ENCODE results near the gene PTPRN2. TPM values are rescaled to one million over a fixed set of nuclear protein-coding genes. Genes with fewer than 3 reads are reported as not detected.

Gene PTPRN2
- total RNA-seq, 1 experiment from 2014 or later = 0.11 TPM

GRCh38 chr7:157570531-157571200, 1017.0 kb downstream of the PTPRN2 start:
- intact Hi-C loops (cut with micrococcal nuclease; ENCODE audit: unreplicated experiment) = no loop called here
- H3K36me3 ChIP-seq (ENCODE audit: insufficient read depth, low read length, poor library complexity, severe bottlenecking) = no peaks in the 10 kb centered on the region
- H3K27me3 ChIP-seq (replicated peaks; ENCODE audit: insufficient read depth, low read depth, low read length, poor library complexity) = peaks cover 5% of the 10 kb centered on the region
- H3K4me1 ChIP-seq (ENCODE audit: insufficient read depth, low read length, poor library complexity, severe bottlenecking) = peaks cover 11% of the 10 kb centered on the region
- H3K9me3 ChIP-seq (ENCODE audit: low read depth, low read length, poor library complexity, severe bottlenecking) = no peaks in the 10 kb centered on the region
- H3K4me3 ChIP-seq (ENCODE audit: low read depth, low read length, poor library complexity, severe bottlenecking) = no peak overlapping the region
- no peak overlapping the region for H3K27ac ChIP-seq (ENCODE audit: low read depth, low read length, poor library complexity, severe bottlenecking)
- no TSS peak for BruUV-seq (replicated peaks)
- no peak for TF ChIP-seq CTCF (conservative IDR thresholded peaks at IDR 0.05; ENCODE audit: low read depth, low read length)
- no peak for TF ChIP-seq EZH2 (IDR thresholded peaks at IDR 0.05; ENCODE audit: borderline replicate concordance, low read depth, low read length, poor library complexity, severe bottlenecking)
- ChIA-PET POLR2A (ENCODE audit: low non-redundant PET) (interaction anchor here (0.7 kb wide), 1 partner anchor 344 kb away, joined by 8 read pairs; no protein-coding TSS in a partner anchor), CTCF (no interaction called here)
- no peak for DNase-seq (ENCODE audit: low spot score)

GRCh38 chr7:157569967-157570366, 1017.7 kb downstream of the PTPRN2 start:
- POLR2A ChIA-PET (ENCODE audit: low non-redundant PET) = no interaction called here
- no peaks in the 10 kb centered on the region for H3K36me3 ChIP-seq (ENCODE audit: insufficient read depth, low read length, poor library complexity, severe bottlenecking)
- intact Hi-C loops (cut with micrococcal nuclease; ENCODE audit: unreplicated experiment) = no loop called here
- no peak overlapping the region for H3K27ac ChIP-seq (ENCODE audit: low read depth, low read length, poor library complexity, severe bottlenecking)
- CTCF ChIA-PET = no interaction called here
- DNase-seq (ENCODE audit: low spot score) = no peak
- H3K9me3 ChIP-seq (ENCODE audit: low read depth, low read length, poor library complexity, severe bottlenecking) = no peaks in the 10 kb centered on the region
- BruUV-seq (replicated peaks) = no TSS peak
- H3K27me3 ChIP-seq (replicated peaks; ENCODE audit: insufficient read depth, low read depth, low read length, poor library complexity) = no peaks in the 10 kb centered on the region
- no peak for TF ChIP-seq CTCF (conservative IDR thresholded peaks at IDR 0.05; ENCODE audit: low read depth, low read length)
- peaks cover 7% of the 10 kb centered on the region for H3K4me1 ChIP-seq (ENCODE audit: insufficient read depth, low read length, poor library complexity, severe bottlenecking)
- no peak overlapping the region for H3K4me3 ChIP-seq (ENCODE audit: low read depth, low read length, poor library complexity, severe bottlenecking)

GRCh38 chr7:157568770-157569584, 1018.6 kb downstream of the PTPRN2 start:
- H3K27me3 ChIP-seq (replicated peaks; ENCODE audit: insufficient read depth, low read depth, low read length, poor library complexity) = no peaks in the 10 kb centered on the region
- H3K27ac ChIP-seq (ENCODE audit: low read depth, low read length, poor library complexity, severe bottlenecking) = no peak overlapping the region
- ChIA-PET CTCF (no interaction called here), POLR2A (ENCODE audit: low non-redundant PET) (no interaction called here)
- BruUV-seq (replicated peaks) = no TSS peak
- TF ChIP-seq CTCF (conservative IDR thresholded peaks at IDR 0.05; ENCODE audit: low read depth, low read length) (no peak), EZH2 (IDR thresholded peaks at IDR 0.05; ENCODE audit: borderline replicate concordance, low read depth, low read length, poor library complexity, severe bottlenecking) (no peak)
- H3K4me1 ChIP-seq (ENCODE audit: insufficient read depth, low read length, poor library complexity, severe bottlenecking) = no peaks in the 10 kb centered on the region
- H3K36me3 ChIP-seq (ENCODE audit: insufficient read depth, low read length, poor library complexity, severe bottlenecking) = no peaks in the 10 kb centered on the region
- no peaks in the 10 kb centered on the region for H3K9me3 ChIP-seq (ENCODE audit: low read depth, low read length, poor library complexity, severe bottlenecking)
- DNase-seq (ENCODE audit: low spot score) = peak; percentile 9
- peak overlapping the region; percentile 29 for H3K4me3 ChIP-seq (ENCODE audit: low read depth, low read length, poor library complexity, severe bottlenecking)
- intact Hi-C loops (cut with micrococcal nuclease; ENCODE audit: unreplicated experiment) = no loop called here

Data from A673 (cell line).